Progenitor cell of endocrine pancreas (in vitro differentiated cells): Measurements from ENCODE around the gene NCBP1. TPM values are rescaled to one million over a fixed set of nuclear protein-coding genes. Genes with fewer than 3 reads are reported as not detected.
A peak's percentile ranks its signal among the peaks of the same experiment; 100 is the strongest.

Source experiments
- DNase-seq: peaks from one replicate; pipeline ENCODE4 v3.0.0; 2021; ENCODE audit warnings: low spot score; ENCODE audit not compliant: unreplicated experiment
- H3K27ac Mint-ChIP-seq: 2 replicates; pipeline ENCODE4 v1.8.0; 2021; ENCODE audit warnings: mild to moderate bottlenecking, moderate library complexity, mixed read lengths
- H3K27me3 Mint-ChIP-seq: 2 replicates; pipeline ENCODE4 v1.8.0; 2021; ENCODE audit warnings: mixed read lengths
- H3K36me3 Mint-ChIP-seq: 2 replicates; pipeline ENCODE4 v1.8.0; 2022; ENCODE audit warnings: mixed read lengths; ENCODE audit not compliant: insufficient read depth
- H3K4me1 Mint-ChIP-seq: 2 replicates; pipeline ENCODE4 v1.8.0; 2021; ENCODE audit warnings: low read depth, mixed read lengths
- H3K4me3 Mint-ChIP-seq: 2 replicates; pipeline ENCODE4 v1.8.0; 2021; ENCODE audit warnings: low read depth, mild to moderate bottlenecking, moderate library complexity, mixed read lengths
- H3K9me3 Mint-ChIP-seq: 2 replicates; pipeline ENCODE4 v1.8.0; 2021; ENCODE audit warnings: low read depth, mixed read lengths
- CTCF ChIP-seq: fragments of 200-600 bp; sonication (generic); IDR thresholded peaks from one replicate; pipeline ENCODE4 v1.5.0; 2021; ENCODE audit warnings: antibody characterized with exemption, mild to moderate bottlenecking; ENCODE audit not compliant: unreplicated experiment
- total RNA-seq: library from RNA; stranded (reverse); gene quantifications from 2 replicates; pipeline ENCODE4 v1.2.1, GENCODE V29; 2021

NCBP1 gene
- total RNA-seq, 1 donor from 2014 or later: 55.7 TPM

- no peaks in the 10 kb centered on the region for H3K27me3 Mint-ChIP-seq
- peaks cover 38% of the 10 kb centered on the region for H3K4me1 Mint-ChIP-seq
- peaks cover 5% of the 10 kb centered on the region for H3K36me3 Mint-ChIP-seq
- H3K9me3 Mint-ChIP-seq: no peaks in the 10 kb centered on the region
- no peak overlapping the region for H3K27ac Mint-ChIP-seq
- no peak for DNase-seq
- no peak for TF ChIP-seq CTCF
- no peak overlapping the region for H3K4me3 Mint-ChIP-seq
These were observed 3.0 kb upstream of the NCBP1 start for GRCh38 chr9:97630591-97630990.

GRCh38 chr9:97632248-97632984, 1.2 kb upstream of the NCBP1 start:
- Mint-ChIP-seq H3K27me3 (no peaks in the 10 kb centered on the region), H3K9me3 (no peaks in the 10 kb centered on the region), H3K27ac (peak overlapping the region; percentile 100), H3K4me1 (peaks cover 41% of the 10 kb centered on the region), H3K4me3 (peak overlapping the region; percentile 94), H3K36me3 (no peaks in the 10 kb centered on the region)
- no peak for TF ChIP-seq CTCF
- peak; percentile 14 for DNase-seq

- no peak for TF ChIP-seq CTCF
- H3K36me3 Mint-ChIP-seq: no peaks in the 10 kb centered on the region
- no peak for DNase-seq
- H3K27me3 Mint-ChIP-seq: no peaks in the 10 kb centered on the region
- H3K4me1 Mint-ChIP-seq: peaks cover 38% of the 10 kb centered on the region
- peak overlapping the region; percentile 94 for H3K4me3 Mint-ChIP-seq
- H3K9me3 Mint-ChIP-seq: no peaks in the 10 kb centered on the region
- H3K27ac Mint-ChIP-seq: peak overlapping the region; percentile 100
These were observed 354 bp downstream of the NCBP1 start for GRCh38 chr9:97633859-97634490.

- Mint-ChIP-seq H3K36me3 (no peaks in the 10 kb centered on the region), H3K4me1 (peaks cover 35% of the 10 kb centered on the region), H3K4me3 (peak overlapping the region; percentile 94), H3K27ac (peak overlapping the region; percentile 79), H3K27me3 (no peaks in the 10 kb centered on the region), H3K9me3 (no peaks in the 10 kb centered on the region)
- DNase-seq: no peak
- TF ChIP-seq CTCF: no peak
These were observed 1.4 kb downstream of the NCBP1 start for GRCh38 chr9:97635026-97635425.

GRCh38 chr9:97636903-97637302, 3.3 kb downstream of the NCBP1 start:
- Mint-ChIP-seq H3K9me3 (no peaks in the 10 kb centered on the region), H3K27ac (no peak overlapping the region), H3K4me1 (peaks cover 32% of the 10 kb centered on the region), H3K36me3 (no peaks in the 10 kb centered on the region), H3K27me3 (no peaks in the 10 kb centered on the region), H3K4me3 (no peak overlapping the region)
- DNase-seq: no peak
- TF ChIP-seq CTCF: no peak
